Measurements from ENCODE around the gene EME2. TPM values are rescaled to one million over a fixed set of nuclear protein-coding genes. Genes with fewer than 3 reads are reported as not detected.

EME2 gene
- total and polyA plus RNA-seq, 2 donors (not counting 1 experiment from before 2014, with no cell fraction given): 2.2 to 8.3 TPM

- DNase-seq (ENCODE audit: low read depth in 2 of 2): no peak
- Histone ChIP-seq H4K20me1 (ENCODE audit: control insufficient read depth, extremely low read depth, insufficient read depth, low read length) (no peaks in the 10 kb centered on the region), H3K4me3 (replicated peaks in 1 of 4; ENCODE audit: control extremely low read depth in 1 of 4, insufficient read depth in 1 of 4, low read depth in 3 of 4, low read length in 4 of 4) (no peak overlapping the region), H3K4me1 (ENCODE audit: control insufficient read depth, extremely low read depth, insufficient read depth, low read length) (peaks cover 10% of the 10 kb centered on the region), H3K27ac (ENCODE audit: insufficient read depth, low read length) (no peak overlapping the region), H3K4me2 (ENCODE audit: extremely low read depth, insufficient read depth, low read length) (no peak overlapping the region), H3K36me3 (ENCODE audit: control insufficient read depth, insufficient read depth, low read length) (peaks cover 22% of the 10 kb centered on the region), H2AFZ (ENCODE audit: low read length) (no peak overlapping the region), H3K27me3 (ENCODE audit: control insufficient read depth, insufficient read depth, low read length) (no peaks in the 10 kb centered on the region), H3K9me3 (ENCODE audit: control insufficient read depth, insufficient read depth, low read depth, low read length) (no peaks in the 10 kb centered on the region), H3K79me2 (ENCODE audit: control insufficient read depth, insufficient read depth, low read length) (peaks cover 30% of the 10 kb centered on the region), H3K9ac (ENCODE audit: insufficient read depth, low read length) (no peak overlapping the region)
- TF ChIP-seq EZH2 (IDR thresholded peaks at IDR 0.05; ENCODE audit: low read length, missing control alignments) (no peak), CTCF (conservative IDR thresholded peaks at IDR 0.05 in 1 of 2, IDR thresholded peaks at IDR 0.05 in 1 of 2; ENCODE audit: low read depth in 1 of 2, low read length in 2 of 2) (no peak)
Observed at GRCh38 chr16:1776991-1777374, 4.4 kb downstream of the EME2 start.

- no peak for DNase-seq (ENCODE audit: low read depth in 2 of 2)
- Histone ChIP-seq H3K9me3 (ENCODE audit: control insufficient read depth, insufficient read depth, low read depth, low read length) (no peaks in the 10 kb centered on the region), H3K4me2 (ENCODE audit: extremely low read depth, insufficient read depth, low read length) (no peak overlapping the region), H3K79me2 (ENCODE audit: control insufficient read depth, insufficient read depth, low read length) (peaks cover 24% of the 10 kb centered on the region), H2AFZ (ENCODE audit: low read length) (no peak overlapping the region), H3K36me3 (ENCODE audit: control insufficient read depth, insufficient read depth, low read length) (peaks cover 22% of the 10 kb centered on the region), H3K27ac (ENCODE audit: insufficient read depth, low read length) (no peak overlapping the region), H3K4me3 (replicated peaks in 1 of 4; ENCODE audit: control extremely low read depth in 1 of 4, insufficient read depth in 1 of 4, low read depth in 3 of 4, low read length in 4 of 4) (no peak overlapping the region), H3K4me1 (ENCODE audit: control insufficient read depth, extremely low read depth, insufficient read depth, low read length) (peaks cover 8% of the 10 kb centered on the region), H4K20me1 (ENCODE audit: control insufficient read depth, extremely low read depth, insufficient read depth, low read length) (no peaks in the 10 kb centered on the region), H3K9ac (ENCODE audit: insufficient read depth, low read length) (no peak overlapping the region), H3K27me3 (ENCODE audit: control insufficient read depth, insufficient read depth, low read length) (no peaks in the 10 kb centered on the region)
- TF ChIP-seq CTCF (conservative IDR thresholded peaks at IDR 0.05 in 1 of 2, IDR thresholded peaks at IDR 0.05 in 1 of 2; ENCODE audit: low read depth in 1 of 2, low read length in 2 of 2) (no peak), EZH2 (IDR thresholded peaks at IDR 0.05; ENCODE audit: low read length, missing control alignments) (no peak)
Observed at GRCh38 chr16:1777375-1778199, 5.0 kb downstream of the EME2 start.

- Histone ChIP-seq H3K36me3 (ENCODE audit: control insufficient read depth, insufficient read depth, low read length) (peaks cover 22% of the 10 kb centered on the region), H3K9me3 (ENCODE audit: control insufficient read depth, insufficient read depth, low read depth, low read length) (no peaks in the 10 kb centered on the region), H4K20me1 (ENCODE audit: control insufficient read depth, extremely low read depth, insufficient read depth, low read length) (no peaks in the 10 kb centered on the region), H3K4me3 (replicated peaks in 1 of 4; ENCODE audit: control extremely low read depth in 1 of 4, insufficient read depth in 1 of 4, low read depth in 3 of 4, low read length in 4 of 4) (no peak overlapping the region), H3K79me2 (ENCODE audit: control insufficient read depth, insufficient read depth, low read length) (peaks cover 24% of the 10 kb centered on the region), H2AFZ (ENCODE audit: low read length) (no peak overlapping the region), H3K27me3 (ENCODE audit: control insufficient read depth, insufficient read depth, low read length) (no peaks in the 10 kb centered on the region), H3K4me1 (ENCODE audit: control insufficient read depth, extremely low read depth, insufficient read depth, low read length) (peaks cover 8% of the 10 kb centered on the region), H3K9ac (ENCODE audit: insufficient read depth, low read length) (no peak overlapping the region), H3K27ac (ENCODE audit: insufficient read depth, low read length) (no peak overlapping the region), H3K4me2 (ENCODE audit: extremely low read depth, insufficient read depth, low read length) (no peak overlapping the region)
- DNase-seq (ENCODE audit: low read depth in 2 of 2): no peak
- TF ChIP-seq EZH2 (IDR thresholded peaks at IDR 0.05; ENCODE audit: low read length, missing control alignments): no peak
- TF ChIP-seq CTCF (conservative IDR thresholded peaks at IDR 0.05 in 1 of 2, IDR thresholded peaks at IDR 0.05 in 1 of 2; ENCODE audit: low read depth in 1 of 2, low read length in 2 of 2): no peak
Observed at GRCh38 chr16:1778200-1779179, 5.9 kb downstream of the EME2 start.
